LNCaP clone FGC (cell line): Measurements from ENCODE around the gene GTPBP1.

Experiments used
- DNase-seq: peaks from one replicate; pipeline ENCODE4 v3.0.0-alpha.2; 2011; ENCODE audit warnings: low read depth
- H3K4me3 ChIP-seq: 2 replicates; pipeline ENCODE4 v1.5.1; 2011; ENCODE audit warnings: mild to moderate bottlenecking, low read depth, low read length, control low read depth
- CTCF ChIP-seq: IDR thresholded peaks from 2 replicates; pipeline ENCODE4 v1.5.1; 2012; ENCODE audit warnings: mild to moderate bottlenecking; ENCODE audit not compliant: control insufficient read depth, insufficient read depth; ENCODE audit errors: extremely low read depth

Gene GTPBP1

GRCh38 chr22:38705235-38706100 is at the start of gene GTPBP1:
GTPBP1 (plus strand) TSS chr22:38705944; CDS start chr22:38705956, 12 bp downstream.
- peak within 1 kb of the TSS; percentile 78 for H3K4me3 ChIP-seq
- no peak for TF ChIP-seq CTCF
- peak; percentile 100 for DNase-seq

- peak; percentile 52 for DNase-seq
- peak within 1 kb of the TSS; percentile 97 for H3K4me3 ChIP-seq
- no peak for TF ChIP-seq CTCF
Measured at GRCh38 chr22:38656256-38657044, 49.3 kb upstream of the GTPBP1 start, which contains the start of the genes CBY1 and FAM227A. CBY1 (plus strand) TSS chr22:38656638; CDS start chr22:38668055, 11,417 bp downstream. FAM227A (minus strand) TSS chr22:38656392; CDS start chr22:38650168, 6,224 bp downstream.

GRCh38 chr22:38657045-38657909 is 48.5 kb upstream of the GTPBP1 start:
- DNase-seq = no peak
- peak overlapping the region; percentile 97 for H3K4me3 ChIP-seq
- no peak for TF ChIP-seq CTCF

- no peak for DNase-seq
- no peak for TF ChIP-seq CTCF
- no peak overlapping the region for H3K4me3 ChIP-seq
Measured at GRCh38 chr22:38674888-38675287, 30.9 kb upstream of the GTPBP1 start.

GRCh38 chr22:38675833-38676232 is 29.9 kb upstream of the GTPBP1 start:
- TF ChIP-seq CTCF = no peak
- no peak for DNase-seq
- no peak overlapping the region for H3K4me3 ChIP-seq

GRCh38 chr22:38681582-38682335 is 24.0 kb upstream of the GTPBP1 start, which contains the start of gene TOMM22:
TOMM22 (plus strand) TSS chr22:38681957; CDS start chr22:38681979, 22 bp downstream.
- peak; percentile 82 for TF ChIP-seq CTCF
- peak within 1 kb of the TSS; percentile 97 for H3K4me3 ChIP-seq
- peak; percentile 50 for DNase-seq
